GM18520 (cell line): ENCODE measurements around the gene CD109.
"Not testable (repeated sequence)": the region's sequence is repeated elsewhere in the genome, so short reads cannot be mapped to it uniquely, and the experiment has no call there.

Experiments
- ATAC-seq: cut with Tn5 transposase; IDR thresholded peaks from one replicate; pipeline ENCODE4 v1.9.1; 2021; ENCODE audit not compliant: unreplicated experiment

Gene CD109

DNA sequence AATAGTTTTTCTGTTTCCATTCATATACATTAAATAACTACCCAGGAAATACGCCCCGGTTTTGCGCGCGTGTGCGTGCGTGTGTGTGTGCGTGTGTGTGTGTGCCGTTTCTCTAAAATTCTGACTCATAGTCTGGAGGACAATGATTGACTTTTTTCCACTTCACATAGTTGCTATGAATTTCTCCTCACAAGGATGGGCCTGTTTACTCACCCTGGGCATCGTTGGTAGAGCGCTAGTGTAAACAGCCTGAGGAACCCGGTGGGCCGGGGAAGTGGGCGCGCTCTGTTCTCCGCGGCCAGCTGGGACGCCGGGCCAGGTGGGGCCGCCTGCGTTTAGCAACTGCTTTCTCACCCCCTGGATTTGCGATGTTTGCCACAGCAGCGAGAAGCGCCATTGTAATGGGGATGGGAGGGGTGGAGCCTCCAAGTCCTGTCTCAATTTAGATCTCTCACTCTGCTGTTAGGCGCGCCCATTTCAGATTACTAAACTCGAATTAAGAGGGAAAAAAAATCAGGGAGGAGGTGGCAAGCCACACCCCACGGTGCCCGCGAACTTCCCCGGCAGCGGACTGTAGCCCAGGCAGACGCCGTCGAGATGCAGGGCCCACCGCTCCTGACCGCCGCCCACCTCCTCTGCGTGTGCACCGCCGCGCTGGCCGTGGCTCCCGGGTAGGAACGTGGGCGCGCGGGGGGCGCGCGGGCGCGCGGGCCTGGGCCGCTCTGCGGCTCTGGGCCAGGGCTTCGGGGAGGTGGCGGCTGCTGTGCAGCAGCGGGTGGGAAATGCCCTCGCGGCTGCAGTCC, at the start of gene CD109:
TSS of gene CD109 (plus strand) at position 585 of the 803 bp plus-strand sequence. CDS start at position 598, 13 bp downstream.
- peak; percentile 36 for ATAC-seq

DNA sequence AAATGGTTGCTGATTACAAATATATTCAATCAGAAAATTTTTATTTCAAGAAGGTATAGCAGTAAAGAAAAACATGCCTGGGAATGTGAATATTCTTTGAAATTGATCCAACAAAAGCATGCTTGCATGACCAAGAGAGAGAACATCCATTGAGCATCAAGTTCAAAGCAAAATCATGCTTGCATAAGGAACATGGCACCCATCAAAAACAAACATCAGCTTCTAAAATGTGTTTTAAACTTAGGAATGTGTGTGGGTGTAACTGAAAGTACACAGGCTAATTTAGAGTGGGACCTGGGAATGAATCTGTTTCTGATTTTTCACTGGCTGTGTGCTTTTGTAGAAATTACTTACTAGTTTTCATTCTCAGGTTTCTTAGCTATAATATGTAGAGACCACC, 47.8 kb upstream of the CD109 start:
- no peak for ATAC-seq

DNA sequence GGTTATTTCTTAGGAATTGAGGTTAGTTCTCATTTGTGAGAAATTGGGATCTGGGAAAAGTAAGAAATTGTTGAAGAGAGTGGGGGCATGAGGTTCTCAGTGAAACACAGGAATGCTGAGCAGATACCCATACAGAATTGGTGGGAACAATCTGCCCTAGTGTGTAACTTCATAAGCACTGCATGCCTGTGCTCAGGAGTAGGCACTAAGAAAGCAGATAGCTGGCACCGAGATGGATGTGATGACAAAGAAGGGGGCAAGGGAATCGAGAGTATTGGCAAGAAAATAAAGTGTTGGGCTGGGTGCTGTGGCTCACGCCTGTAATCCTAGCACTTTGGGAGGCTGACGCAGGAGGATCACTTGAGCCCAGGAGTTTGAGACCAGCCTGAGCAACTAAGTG, 46.2 kb upstream of the CD109 start:
- ATAC-seq: no peak

DNA sequence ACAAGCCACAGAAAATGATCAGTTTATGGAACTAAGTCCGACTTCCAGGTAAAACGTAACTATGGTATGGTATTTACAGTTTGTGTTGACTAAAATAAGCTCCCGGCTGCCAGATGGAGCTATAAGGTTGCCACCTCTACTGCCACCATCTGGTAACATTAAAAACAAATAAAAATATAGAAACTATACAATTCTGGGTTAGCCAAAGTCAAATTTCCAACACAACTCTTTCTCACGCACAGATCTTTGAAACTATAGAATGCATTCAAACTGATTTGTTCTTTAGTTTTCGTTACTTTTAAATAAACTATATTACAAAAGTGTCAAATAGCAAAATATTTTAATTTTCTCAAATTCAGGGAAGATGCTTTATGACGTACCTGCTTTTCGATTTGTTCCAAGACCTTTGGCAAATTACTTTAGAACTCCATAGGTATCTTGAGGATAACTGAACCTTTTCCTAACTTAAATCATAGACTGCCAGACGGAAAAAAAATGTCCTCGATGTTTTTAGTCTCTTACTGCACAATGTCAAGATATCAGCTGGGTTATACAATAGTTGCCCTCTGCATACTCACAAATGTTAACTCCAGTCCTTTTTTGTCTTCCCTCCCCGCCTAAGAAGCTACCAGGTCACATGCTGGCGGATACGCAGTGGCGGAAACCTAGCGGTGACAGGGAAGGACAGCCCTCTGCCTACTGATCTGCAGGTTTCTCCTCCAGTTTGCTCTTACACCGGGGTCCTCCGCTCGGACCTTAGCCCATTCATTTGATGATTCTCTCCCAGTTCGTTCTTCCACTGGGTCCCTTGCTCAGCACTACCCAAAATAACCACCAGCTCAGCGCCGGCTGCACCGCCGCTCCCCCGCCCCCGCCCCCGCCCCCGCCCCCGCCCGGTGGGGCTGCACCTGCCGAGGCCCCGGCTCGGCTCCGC, 43.1 kb upstream of the CD109 start:
- peak; percentile 32 for ATAC-seq

DNA sequence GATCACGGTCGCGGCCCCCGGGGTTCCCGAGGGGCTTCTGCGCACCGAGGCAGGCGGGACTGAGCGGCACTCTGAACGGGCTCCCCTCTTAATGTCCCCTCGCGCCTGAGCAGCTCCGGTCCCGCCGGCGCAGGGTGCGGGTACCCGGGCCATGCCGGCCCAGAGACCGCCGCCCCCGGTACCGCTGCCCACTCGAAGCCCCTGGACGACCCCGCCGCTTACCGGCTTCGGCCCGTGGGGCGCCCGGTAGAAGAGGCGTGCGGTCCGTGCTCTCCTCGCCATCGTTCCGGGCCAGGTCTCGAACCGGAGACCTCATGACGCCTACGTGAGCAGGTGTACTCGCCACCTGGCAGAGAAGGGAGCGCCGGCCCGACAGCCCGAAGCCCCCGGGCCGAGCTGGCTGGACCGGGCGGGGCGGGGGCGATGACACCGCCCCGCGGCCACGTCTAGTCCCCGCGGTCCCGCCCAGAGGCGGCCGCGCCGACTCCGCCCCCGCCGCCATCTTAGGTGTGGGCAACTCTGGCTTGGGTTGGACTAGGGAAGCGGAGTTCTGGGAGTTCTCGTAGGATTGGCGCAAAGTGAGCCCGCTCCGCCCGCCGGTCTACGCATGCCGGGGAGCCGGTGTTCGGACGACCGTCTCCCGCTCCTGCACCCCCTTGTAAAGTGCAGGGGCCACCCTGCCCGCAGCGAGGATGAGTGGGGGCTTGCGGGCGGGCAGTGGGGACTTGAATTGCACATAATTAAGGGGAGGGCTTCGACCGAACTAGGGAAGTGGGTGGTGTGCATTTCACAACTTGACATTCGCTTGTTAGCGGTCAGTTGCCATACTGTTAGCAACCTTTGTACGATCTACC, 42.2 kb upstream of the CD109 start, which contains the start of gene SLC17A5:
TSS of gene SLC17A5 (minus strand) at position 422 of the 854 bp plus-strand sequence. CDS start at position 316, 106 bp downstream.
- peak; percentile 88 for ATAC-seq

DNA sequence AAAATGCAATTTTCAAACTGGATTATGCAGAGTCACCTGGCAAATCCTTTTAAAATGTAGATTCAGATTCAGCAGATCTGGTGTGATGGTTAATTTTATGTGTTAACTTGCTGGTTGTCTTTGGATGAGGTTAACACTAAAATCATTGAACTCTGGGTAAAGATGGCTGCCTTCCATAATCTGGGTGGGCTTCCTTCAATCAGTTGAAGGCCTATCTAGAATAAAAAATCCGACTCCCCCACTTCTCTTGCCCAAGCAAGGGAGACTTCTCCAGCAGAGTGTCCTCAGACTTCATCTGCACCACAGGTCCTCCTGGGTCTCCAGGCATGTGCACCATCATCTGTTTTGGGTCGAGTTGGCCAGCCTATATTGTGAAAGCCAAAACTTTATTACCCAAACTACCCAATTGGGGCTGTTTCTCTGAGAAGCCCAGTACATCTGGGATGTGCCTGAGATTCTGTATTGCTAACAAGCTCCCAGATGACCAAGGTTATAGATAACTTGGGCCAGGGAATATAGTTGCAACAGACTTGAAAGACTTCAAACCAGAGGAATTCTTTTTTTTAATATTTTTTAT, 40.6 kb upstream of the CD109 start:
- ATAC-seq: no peak

DNA sequence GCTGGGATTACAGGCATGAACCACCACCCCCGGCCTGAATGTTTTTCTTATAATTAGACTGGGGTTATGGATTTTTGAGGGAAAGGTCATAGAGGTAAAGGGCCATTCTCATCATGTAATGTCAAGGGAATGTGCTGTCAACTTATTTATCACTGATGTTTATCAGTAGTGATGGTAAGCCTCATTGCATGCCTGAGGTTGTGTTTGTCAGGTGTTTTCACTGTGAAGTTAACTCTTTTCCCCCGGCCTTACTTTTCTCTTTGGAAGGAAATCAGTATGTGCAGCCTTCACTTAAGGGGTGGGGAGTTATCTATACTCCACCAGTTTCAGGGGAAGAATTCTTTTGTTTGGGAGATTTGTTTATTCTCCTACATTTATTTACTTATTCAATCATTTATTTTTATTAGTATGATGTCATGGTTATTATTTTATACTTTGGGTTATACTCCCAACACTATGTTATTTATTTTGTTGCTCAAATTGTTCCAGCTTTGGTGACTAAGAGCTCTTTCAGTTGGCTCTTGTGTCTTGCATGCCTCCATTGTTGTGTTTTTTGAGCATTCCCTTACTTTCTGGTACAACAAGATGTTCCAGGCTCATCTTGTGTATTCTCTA, 39.4 kb upstream of the CD109 start:
- no peak for ATAC-seq

DNA sequence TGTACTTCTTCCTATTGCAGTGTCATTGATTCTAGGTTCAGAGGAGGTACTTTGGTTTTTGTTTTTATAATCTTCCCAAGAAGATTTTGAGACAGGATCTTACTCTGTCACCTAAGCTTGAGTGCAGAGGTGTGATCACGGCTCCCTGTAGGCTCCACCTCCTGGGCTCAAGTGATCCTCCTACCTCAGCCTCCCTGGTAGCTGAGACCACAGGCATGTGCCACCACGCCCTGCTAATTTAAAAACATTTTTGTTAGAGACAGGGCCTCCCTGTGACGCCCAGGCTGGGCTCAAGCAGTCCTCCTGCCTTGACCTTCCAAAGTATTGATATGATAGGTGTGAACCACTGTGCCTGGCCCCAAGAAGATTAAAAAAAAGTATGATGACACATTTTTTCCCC, 38.8 kb upstream of the CD109 start:
- ATAC-seq: no peak

DNA sequence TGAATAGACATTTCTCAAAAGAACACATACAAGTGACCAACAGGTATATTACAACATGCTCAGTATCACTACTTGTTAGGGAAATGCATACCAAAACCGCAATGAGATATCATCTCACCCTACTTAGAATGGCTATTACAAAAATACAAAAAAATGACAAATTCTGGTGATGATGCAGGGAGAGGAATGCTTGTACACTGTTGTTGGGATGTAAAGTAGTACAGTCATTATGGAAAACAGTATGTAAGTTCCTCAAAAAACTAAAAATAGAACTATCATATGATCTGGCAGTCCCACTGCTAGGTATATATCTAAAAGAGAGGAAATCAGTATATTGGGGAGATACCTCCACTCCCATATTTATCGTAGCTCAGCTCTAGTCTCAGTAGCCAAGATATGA, 31.3 kb upstream of the CD109 start:
- no peak for ATAC-seq

DNA sequence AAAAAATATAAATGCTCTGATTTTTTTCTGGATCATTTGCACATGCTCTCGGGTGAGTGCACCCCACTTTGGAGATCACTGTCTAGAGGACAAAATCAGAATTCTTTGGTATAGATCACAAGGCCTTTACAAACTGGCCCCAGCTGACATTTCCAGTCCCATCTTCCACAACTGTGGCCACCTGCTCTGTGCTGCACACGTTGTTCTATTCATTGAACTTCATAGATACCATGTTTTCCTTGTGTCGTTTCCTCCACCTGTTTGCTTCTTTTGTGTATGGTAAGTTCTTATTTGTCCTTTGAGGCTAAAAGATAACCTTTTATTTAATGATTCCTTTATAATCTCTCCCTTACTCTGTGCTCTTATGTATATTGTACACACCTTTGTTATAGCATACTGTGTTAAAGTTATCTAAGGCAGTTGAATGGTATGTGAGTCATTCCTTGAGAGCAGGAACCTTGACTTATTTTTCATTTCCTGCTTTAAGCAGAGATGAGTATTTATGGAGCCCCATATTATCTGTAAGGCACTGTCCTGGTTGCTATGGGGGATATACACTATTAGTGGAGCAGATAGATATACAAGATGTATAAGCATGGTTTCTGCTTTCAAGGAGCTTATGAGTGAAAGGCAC, 30.2 kb upstream of the CD109 start:
- peak; percentile 49 for ATAC-seq

DNA sequence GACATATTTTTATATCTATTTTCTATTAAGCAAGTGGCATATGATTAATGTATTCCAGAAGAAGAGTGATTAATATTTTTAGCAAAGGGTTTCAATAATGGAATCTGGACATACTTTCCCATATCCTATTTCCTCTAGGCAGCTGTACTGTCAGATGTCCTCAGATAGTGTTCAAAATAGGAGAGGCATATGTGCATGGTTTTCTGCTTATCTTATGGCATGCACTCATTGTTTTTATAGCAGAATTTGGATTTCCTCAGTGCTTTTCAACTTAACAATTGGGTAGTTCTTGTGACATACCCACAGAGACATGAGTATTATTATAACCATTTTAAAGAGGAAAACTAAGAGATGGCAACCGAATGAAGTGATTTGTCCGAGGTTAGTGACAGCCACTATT, 29.6 kb upstream of the CD109 start:
- ATAC-seq: no peak

DNA sequence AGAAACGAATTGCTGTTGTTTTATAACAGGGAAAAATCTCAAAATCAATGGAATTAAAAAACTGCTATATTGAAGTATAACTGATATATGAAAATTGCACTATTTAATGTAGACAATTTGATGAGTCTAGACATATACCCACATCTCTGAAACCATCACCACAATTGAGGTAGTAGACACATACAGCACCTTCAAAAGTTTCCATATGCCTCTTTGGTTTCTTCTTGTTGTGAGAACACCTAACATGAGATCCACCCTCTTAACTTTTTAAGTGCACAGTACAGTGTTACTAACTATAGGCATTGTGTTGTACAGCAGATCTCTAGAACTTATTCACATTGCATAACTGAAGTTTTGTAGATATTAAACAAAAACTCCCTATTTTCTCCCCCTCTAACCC, 28.2 kb upstream of the CD109 start:
- no peak for ATAC-seq

DNA sequence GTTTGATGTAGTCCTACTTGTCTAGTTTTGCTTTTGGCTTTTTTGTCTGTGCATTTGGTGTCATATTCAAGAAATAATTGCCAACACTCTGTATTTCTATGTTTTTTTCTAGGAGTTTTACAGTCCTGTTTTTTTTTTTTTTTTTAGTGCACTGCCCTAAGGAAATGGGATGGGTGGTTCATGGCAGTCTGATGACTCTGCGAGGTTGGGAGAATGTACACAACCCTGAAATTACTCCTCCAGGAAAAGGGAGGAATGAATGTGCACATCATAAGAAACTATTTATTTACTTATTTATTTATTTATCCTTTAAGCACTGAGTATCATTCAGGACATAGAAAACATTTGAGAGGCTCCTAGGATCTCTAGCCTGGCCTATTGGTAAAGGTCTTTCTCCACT, 27.0 kb upstream of the CD109 start:
- ATAC-seq: no peak

DNA sequence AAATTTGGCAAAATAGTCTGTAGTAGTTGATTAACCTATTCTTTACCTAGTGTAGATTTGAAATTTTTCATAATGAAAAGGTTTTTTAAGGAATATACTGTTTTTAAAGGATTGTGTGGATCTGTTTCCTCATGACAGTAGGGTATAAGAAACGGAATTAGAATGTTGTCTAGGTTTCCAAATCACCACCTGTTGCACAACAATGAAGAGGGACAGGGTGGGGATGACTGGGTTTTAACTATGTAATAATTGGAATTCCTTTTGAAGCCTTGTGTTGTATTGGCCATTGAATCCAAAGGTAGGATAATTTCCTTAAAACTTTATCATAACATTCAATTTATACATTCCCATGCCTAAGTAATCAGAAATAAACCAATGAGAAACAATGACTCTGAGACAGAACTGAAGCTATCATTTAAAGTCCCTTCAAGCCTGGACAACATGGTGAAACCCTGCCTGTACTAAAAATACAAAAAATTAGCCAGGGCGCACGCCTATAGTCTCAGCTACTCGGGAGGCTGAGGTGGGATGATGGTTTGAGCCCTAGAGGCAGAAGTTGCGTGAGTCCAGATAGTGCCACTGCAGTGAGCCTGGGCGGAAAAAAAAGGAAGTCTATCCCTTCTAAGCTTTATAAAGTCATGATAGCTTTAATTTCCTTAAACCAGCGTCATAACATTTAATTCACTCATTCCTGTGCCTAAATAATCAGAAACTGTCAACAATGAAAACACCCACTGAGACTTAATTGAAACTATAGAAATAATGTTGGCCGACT, 23.9 kb upstream of the CD109 start:
- no peak for ATAC-seq

DNA sequence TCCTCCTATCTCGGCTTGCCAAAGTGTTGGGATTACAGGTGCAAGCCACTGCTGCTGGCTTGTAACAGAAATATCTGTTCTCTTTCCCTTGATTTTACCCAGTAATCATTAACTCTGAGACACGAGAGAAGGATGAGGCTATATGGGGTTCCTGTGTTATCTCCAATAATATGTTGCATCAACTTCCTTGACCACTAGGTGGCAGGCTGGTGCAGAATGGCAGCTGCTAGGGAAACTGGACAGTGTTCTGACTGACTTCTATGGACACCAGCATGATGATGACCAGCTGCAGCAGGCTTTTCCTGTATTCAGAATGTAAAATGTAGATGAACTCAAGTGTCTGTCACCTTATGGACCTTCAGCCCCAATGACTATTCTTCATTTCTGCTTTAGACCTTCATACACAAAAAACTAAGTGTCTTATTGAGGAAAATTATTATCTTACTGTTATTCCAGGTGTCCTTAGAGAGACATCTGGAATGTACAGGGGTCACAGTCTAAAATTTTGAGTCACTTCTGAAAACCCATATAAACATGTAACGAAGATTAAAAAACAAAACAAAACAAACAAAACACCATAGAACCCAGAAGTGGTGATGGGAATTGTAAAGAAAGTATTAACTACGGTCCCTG, 20.4 kb upstream of the CD109 start:
- peak; percentile 91 for ATAC-seq

DNA sequence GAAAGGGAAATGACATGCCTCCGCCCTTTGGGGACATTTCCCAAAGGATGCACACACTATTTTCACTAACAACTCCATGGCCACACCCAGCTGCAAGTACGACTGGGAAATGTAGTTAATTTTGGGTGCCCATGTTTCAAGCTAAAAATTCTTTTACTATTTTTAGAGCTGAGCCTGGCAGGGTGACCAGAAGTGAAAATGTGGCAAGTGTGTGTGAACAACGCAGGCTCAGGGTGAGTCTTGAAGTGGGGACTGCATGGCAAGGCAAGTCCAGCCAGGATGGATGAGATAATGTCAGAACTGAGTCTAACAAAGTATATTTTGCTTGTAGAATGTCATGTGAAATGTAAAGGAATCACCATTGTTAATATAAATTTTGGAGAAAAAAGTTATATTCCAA, 17.0 kb upstream of the CD109 start:
- no peak for ATAC-seq

DNA sequence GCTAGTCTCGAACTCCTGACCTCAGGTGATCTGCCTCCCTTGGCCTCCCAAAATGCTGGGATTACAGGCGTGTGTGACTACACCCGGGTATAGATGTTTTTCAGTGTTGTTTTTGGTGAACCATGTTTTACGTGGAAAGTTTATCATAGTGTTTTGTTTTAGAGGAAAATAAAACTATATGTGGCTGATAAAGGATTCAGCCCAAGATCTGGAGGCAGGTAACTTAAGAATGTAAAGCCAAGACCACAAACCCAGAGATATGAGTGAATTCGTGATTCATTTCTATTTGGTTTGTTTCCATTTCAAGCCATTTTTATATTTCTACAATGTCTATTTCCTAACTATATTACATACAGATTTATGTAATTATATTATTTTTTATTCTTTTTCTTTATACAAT, 16.2 kb upstream of the CD109 start:
- not testable (repeated sequence) for ATAC-seq

DNA sequence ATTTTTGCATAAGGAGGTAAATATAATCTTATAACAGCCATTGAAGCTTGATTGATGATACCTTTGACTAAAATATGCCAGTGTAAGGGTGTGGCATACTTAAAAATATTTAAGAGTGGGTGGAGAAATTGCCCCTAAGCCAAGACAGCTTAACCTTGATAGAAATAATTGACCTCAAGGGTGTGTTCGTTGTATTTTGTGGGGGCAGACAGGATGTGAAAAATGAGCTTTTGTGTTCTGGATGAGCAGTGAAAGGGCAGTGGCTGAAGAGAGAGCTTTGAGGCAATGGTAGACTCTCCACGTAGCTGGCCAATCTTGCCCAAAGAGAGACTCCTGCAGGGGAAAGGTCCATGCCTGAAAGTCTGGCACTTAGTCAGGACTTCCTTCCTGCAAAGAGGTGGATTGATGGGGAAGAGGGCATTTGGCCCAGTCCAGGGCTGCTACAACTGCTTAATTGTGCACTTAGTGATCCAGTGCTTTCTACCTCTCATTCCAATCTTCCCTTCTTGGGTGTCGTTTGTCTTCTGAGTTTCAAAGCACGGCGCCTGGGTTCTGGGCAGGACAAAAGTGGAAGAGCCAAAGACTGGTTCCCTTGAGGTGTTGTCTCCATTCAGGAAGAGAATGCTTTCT, 15.6 kb upstream of the CD109 start:
- ATAC-seq: no peak
